Measurements from ENCODE around the gene RNF130. TPM values are rescaled to one million over a fixed set of nuclear protein-coding genes. Genes with fewer than 3 reads are reported as not detected.
A peak's percentile ranks its signal among the peaks of the same experiment; 100 is the strongest.

The RNF130 gene
- total RNA-seq, 1 donor from 2014 or later, result 73.8 TPM

DNA sequence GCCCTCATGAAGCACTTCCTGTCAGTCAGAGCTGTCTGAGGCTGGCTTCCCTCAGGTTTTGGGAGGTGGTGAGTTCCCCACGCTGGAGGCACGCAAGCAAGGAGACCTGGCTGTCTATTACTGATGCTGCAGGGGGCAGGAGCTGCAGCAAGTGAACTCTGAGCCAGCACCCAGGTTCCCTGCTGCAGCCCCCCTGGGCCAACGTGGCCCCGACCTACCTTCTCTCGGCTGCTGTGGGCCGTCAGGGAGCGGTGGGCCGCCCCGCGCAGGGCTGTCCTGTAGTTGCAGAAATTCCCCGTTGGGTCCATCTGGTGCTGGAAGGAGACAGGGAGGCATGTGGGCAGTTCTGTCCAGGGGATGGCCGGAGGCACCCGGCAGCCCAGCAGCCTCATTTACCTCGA is 46.8 kb upstream of the RNF130 start:
- H3K27me3 Mint-ChIP-seq, result no peaks in the 10 kb centered on the region
- H3K27ac Mint-ChIP-seq, result no peak overlapping the region
- no peaks in the 10 kb centered on the region for H3K36me3 Mint-ChIP-seq (ENCODE audit: insufficient read depth)
- H3K9me3 Mint-ChIP-seq (ENCODE audit: low read depth), result no peaks in the 10 kb centered on the region
- DNase-seq (ENCODE audit: low spot score, unreplicated experiment), result no peak
- H3K4me3 Mint-ChIP-seq (ENCODE audit: low read depth), result no peak overlapping the region
- H3K4me1 Mint-ChIP-seq (ENCODE audit: low read depth), result peaks cover 6% of the 10 kb centered on the region
- TF ChIP-seq, protein P1, sequence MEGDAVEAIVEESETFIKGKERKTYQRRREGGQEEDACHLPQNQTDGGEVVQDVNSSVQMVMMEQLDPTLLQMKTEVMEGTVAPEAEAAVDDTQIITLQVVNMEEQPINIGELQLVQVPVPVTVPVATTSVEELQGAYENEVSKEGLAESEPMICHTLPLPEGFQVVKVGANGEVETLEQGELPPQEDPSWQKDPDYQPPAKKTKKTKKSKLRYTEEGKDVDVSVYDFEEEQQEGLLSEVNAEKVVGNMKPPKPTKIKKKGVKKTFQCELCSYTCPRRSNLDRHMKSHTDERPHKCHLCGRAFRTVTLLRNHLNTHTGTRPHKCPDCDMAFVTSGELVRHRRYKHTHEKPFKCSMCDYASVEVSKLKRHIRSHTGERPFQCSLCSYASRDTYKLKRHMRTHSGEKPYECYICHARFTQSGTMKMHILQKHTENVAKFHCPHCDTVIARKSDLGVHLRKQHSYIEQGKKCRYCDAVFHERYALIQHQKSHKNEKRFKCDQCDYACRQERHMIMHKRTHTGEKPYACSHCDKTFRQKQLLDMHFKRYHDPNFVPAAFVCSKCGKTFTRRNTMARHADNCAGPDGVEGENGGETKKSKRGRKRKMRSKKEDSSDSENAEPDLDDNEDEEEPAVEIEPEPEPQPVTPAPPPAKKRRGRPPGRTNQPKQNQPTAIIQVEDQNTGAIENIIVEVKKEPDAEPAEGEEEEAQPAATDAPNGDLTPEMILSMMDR (IDR thresholded peaks at IDR 0.05; ENCODE audit: unreplicated experiment), result no peak

DNA sequence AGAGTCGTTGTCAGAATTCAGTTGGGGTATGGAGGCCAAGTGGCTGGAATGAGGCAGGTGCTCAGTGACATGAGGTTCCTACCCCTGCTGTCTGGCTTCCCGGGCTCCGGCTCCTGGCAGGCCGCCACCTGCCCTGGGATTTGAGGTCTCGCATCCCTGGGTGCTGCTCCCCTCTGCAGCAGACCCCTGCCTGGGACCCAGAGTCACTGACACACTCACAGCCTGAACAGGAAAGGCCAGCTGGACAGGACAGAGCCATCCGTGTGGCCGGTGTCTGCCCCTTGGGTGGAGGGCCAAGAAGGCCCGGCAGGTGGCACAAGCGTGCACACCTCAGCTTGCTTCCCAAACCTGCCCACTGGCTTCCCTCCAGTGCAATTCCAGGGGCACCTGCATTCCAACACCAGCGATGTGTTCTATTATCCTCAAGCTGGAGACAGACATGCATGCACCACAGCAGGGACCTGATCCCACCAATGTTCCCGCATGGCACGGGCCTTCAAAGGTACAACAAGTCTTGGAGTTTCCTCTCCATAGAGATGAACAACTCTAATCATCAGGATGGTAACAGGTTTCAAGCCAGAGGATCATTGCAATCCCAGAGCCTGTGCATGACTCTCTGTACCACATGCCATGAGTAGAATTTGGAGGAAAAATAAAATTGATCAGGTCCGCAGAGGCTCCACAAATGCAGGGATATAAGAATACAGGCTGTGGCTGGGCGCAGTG is 45.6 kb upstream of the RNF130 start:
- Mint-ChIP-seq H3K27me3 (no peaks in the 10 kb centered on the region), H3K4me1 (ENCODE audit: low read depth) (peaks cover 5% of the 10 kb centered on the region), H3K9me3 (ENCODE audit: low read depth) (no peaks in the 10 kb centered on the region), H3K36me3 (ENCODE audit: insufficient read depth) (no peaks in the 10 kb centered on the region), H3K27ac (no peak overlapping the region), H3K4me3 (ENCODE audit: low read depth) (no peak overlapping the region)
- DNase-seq (ENCODE audit: low spot score, unreplicated experiment), result no peak
- TF ChIP-seq, protein P1 (IDR thresholded peaks at IDR 0.05; ENCODE audit: unreplicated experiment), result peak; percentile 21

DNA sequence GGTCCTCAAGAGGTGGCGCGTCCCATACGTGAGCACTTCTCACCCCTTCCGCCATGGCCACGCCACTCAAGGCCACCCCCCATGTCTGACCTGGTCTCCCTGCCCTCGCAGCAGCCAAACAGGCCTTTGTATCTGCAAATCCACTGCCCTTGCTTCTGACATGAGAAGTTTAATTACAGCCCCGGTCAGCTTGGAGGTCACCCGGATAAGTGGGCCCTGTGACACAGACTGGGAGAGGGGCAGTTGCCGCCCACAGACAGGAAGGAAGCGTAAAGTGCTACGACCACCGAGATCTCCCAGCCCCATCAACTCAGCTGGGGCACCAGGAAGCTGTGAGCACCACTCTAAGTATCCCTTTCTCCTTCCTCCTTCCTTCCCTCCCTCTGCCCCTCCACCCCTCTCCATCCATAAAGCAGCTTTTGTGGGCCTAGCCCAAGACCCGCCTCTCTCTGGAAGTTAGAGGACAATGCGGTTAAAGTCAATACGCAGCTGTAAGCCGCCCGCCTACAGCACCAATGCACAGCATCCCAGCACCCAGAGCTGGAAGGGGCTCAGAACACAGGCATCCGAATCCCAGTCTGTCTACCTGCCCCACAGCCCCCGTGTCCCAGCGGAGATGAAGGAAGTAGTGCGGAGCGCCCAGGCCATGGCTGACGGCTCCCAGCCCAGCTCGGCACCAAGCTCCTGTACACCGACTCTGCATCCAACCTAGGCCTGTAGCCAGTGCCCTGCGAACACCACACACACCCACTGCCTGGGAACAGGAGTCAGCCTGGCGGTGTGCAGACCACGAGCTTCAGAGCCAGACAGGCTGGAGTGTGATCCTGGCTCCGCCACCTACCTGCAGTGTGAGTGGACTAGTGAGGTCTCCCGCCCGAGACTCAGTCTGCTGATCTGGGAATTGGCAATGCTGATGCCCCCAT is 44.8 kb upstream of the RNF130 start:
- no peak for DNase-seq (ENCODE audit: low spot score, unreplicated experiment)

DNA sequence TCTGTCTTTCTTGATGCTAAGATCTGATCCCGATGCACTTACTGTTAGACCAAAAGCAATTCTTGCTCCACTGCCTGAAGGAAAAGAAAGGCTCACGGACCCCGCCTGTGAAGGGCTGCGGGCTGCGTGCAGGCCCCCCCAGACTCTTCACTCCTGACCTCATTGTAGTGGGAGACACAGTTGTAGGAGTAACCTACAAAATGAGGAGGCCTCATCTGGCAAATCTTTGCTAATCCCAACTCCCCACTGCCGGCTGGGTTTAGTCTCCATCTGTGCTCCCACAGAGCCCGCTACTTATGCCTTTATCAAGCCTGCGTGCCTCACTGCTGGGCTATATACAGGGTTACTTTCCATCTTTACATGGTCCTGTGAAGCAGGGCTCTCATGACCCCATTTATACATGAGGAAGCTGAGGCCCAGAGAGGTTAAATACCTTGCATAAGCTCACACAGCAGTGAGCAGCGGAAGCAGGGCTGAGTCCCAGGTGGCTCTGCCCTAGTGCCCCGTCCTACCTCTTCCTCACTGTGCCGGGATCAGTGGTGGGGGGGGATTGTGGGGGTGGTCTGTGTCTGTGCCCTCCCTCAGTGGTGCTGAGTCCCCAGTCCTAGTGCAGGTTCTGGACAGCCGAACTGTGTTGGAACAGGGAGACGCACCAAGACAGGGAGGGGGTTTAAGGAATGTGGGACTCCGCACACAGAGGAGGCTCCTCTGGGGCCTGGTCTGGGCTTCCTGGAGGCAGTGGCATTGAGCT is 43.9 kb upstream of the RNF130 start:
- TF ChIP-seq, protein P1 (IDR thresholded peaks at IDR 0.05; ENCODE audit: unreplicated experiment), result no peak
- H3K27ac Mint-ChIP-seq, result no peak overlapping the region
- no peak overlapping the region for H3K4me3 Mint-ChIP-seq (ENCODE audit: low read depth)
- H3K9me3 Mint-ChIP-seq (ENCODE audit: low read depth), result no peaks in the 10 kb centered on the region
- H3K4me1 Mint-ChIP-seq (ENCODE audit: low read depth), result peaks cover 4% of the 10 kb centered on the region
- DNase-seq (ENCODE audit: low spot score, unreplicated experiment), result no peak
- no peaks in the 10 kb centered on the region for H3K36me3 Mint-ChIP-seq (ENCODE audit: insufficient read depth)
- no peaks in the 10 kb centered on the region for H3K27me3 Mint-ChIP-seq

More for the DNA sequence above, 44.8 kb upstream of the RNF130 start:
- no peaks in the 10 kb centered on the region for H3K27me3 Mint-ChIP-seq
- H3K36me3 Mint-ChIP-seq (ENCODE audit: insufficient read depth), result no peaks in the 10 kb centered on the region
- TF ChIP-seq, protein P1 (IDR thresholded peaks at IDR 0.05; ENCODE audit: unreplicated experiment), result no peak
- no peak overlapping the region for H3K27ac Mint-ChIP-seq
- no peaks in the 10 kb centered on the region for H3K9me3 Mint-ChIP-seq (ENCODE audit: low read depth)
- H3K4me3 Mint-ChIP-seq (ENCODE audit: low read depth), result no peak overlapping the region
- peaks cover 4% of the 10 kb centered on the region for H3K4me1 Mint-ChIP-seq (ENCODE audit: low read depth)
